CD4-positive, alpha-beta T cell treated with Interleukin-15 for 1 hour (primary cell): ENCODE measurements around the gene RRM2.

ENCODE experiments used
- DNase-seq: peaks from one replicate; pipeline ENCODE4 v3.0.0-alpha.2; 2020

Gene RRM2

GRCh38 chr2:10175441-10175840 is 52.9 kb downstream of the RRM2 start:
- no peak for DNase-seq

GRCh38 chr2:10178751-10179150 is 56.2 kb downstream of the RRM2 start:
- no peak for DNase-seq

- no peak for DNase-seq
Observed at GRCh38 chr2:10179422-10179821, 56.9 kb downstream of the RRM2 start.

GRCh38 chr2:10180229-10180628 is 57.7 kb downstream of the RRM2 start:
- DNase-seq, result no peak
